ENCODE results near the gene MYO9B. TPM values are rescaled to one million over a fixed set of nuclear protein-coding genes. Genes with fewer than 3 reads are reported as not detected.

MYO9B gene
- total RNA-seq, 1 experiment from 2014 or later = 58.6 TPM

- Histone ChIP-seq H3K9me3 (ENCODE audit: control insufficient read depth, low read depth, low read length) (no peaks in the 10 kb centered on the region), H3K27me3 (ENCODE audit: insufficient read depth, low read length) (no peaks in the 10 kb centered on the region), H4K20me1 (ENCODE audit: control insufficient read depth, insufficient read depth, insufficient read length) (no peaks in the 10 kb centered on the region), H3K4me2 (ENCODE audit: insufficient read depth, insufficient read length, low read length) (no peak overlapping the region), H4K5ac (ENCODE audit: insufficient read length, low read depth, low read length) (no peak overlapping the region), H3K23ac (ENCODE audit: insufficient read length, low read depth, low read length) (no peak overlapping the region), H4K91ac (ENCODE audit: insufficient read length, low read depth, low read length) (no peak overlapping the region), H2BK15ac (ENCODE audit: low read depth, low read length) (no peak overlapping the region), H3K79me1 (ENCODE audit: insufficient read depth, low read depth, low read length, poor library complexity, severe bottlenecking) (no peaks in the 10 kb centered on the region), H2BK120ac (ENCODE audit: low read depth, low read length, poor library complexity, severe bottlenecking) (no peak overlapping the region), H3K14ac (ENCODE audit: insufficient read depth, low read length) (peak overlapping the region; percentile 20; the same call in 1 of the 2 replicates), H3K9ac (ENCODE audit: extremely low read depth, insufficient read length, low read length) (no peak overlapping the region), H2BK12ac (ENCODE audit: insufficient read length, low read depth, low read length) (no peak overlapping the region), H3K56ac (ENCODE audit: insufficient read length, low read depth, low read length) (no peak overlapping the region), H3K18ac (ENCODE audit: insufficient read length, low read depth, low read length) (no peak overlapping the region), H3K4ac (ENCODE audit: low read depth, low read length) (no peak overlapping the region), H2AK5ac (ENCODE audit: insufficient read length, low read length) (no peak overlapping the region), H4K8ac (replicated peaks; ENCODE audit: insufficient read length, low read depth, low read length) (no peak overlapping the region), H3T11ph (ENCODE audit: low read length) (no peak overlapping the region), H2AFZ (ENCODE audit: low read length) (no peak overlapping the region), H2BK20ac (ENCODE audit: low read depth, low read length, poor library complexity, severe bottlenecking) (no peak overlapping the region), H3K79me2 (ENCODE audit: insufficient read depth, low read length) (0 out of 2 replicates have a peak, but pooled peaks cover 2% of the 10 kb centered on the region), H3K27ac (ENCODE audit: insufficient read length, low read depth, low read length) (no peak overlapping the region), H2BK5ac (ENCODE audit: insufficient read length, low read length) (no peak overlapping the region), H3K4me1 (ENCODE audit: insufficient read depth, low read length) (no peaks in the 10 kb centered on the region; the same call in 1 of the 2 replicates), H3K23me2 (ENCODE audit: insufficient read length, low read depth, low read length, poor library complexity, severe bottlenecking) (no peaks in the 10 kb centered on the region)
- Mint-ChIP-seq H3K4me1 (0 out of 4 replicates have a peak, but pooled peaks cover 0 to 3% of the 10 kb centered on the region in 2 experiments), H3K4me3 (no peak overlapping the region), H3K27ac (no peak overlapping the region; a peak in 2 of 7 replicates), H3K27me3 (ENCODE audit: low read depth) (no peaks in the 10 kb centered on the region), H3K36me3 (ENCODE audit: insufficient read depth in 1 of 3, low read depth in 3 of 3) (peaks cover 11 to 30% (median 13%) of the 10 kb centered on the region in 3 experiments; a peak in 6 of 7 replicates), H3K9me3 (no peaks in the 10 kb centered on the region)
- no peak for DNase-seq
- TF ChIP-seq CTCF (conservative IDR thresholded peaks at IDR 0.05) = no peak
- WGBS (ENCODE audit: extremely low coverage, insufficient read length, low lambda C conversion rate) = no CpG with 5 or more reads among the region's 13 CpGs
Measured at GRCh38 chr19:17149393-17150135, 74.0 kb downstream of the MYO9B start.
